GM21723 (cell line): ENCODE data around the gene TTLL3.
A peak's percentile ranks its signal among the peaks of the same experiment; 100 is the strongest.
"Not testable (repeated sequence)": the region's sequence is repeated elsewhere in the genome, so short reads cannot be mapped to it uniquely, and the experiment has no call there.

Source experiments
- ATAC-seq: cut with Tn5 transposase; IDR thresholded peaks from one replicate; pipeline ENCODE4 v1.9.1; 2021; ENCODE audit warnings: mild to moderate bottlenecking, moderate library complexity; ENCODE audit not compliant: unreplicated experiment

Gene TTLL3, protein sequence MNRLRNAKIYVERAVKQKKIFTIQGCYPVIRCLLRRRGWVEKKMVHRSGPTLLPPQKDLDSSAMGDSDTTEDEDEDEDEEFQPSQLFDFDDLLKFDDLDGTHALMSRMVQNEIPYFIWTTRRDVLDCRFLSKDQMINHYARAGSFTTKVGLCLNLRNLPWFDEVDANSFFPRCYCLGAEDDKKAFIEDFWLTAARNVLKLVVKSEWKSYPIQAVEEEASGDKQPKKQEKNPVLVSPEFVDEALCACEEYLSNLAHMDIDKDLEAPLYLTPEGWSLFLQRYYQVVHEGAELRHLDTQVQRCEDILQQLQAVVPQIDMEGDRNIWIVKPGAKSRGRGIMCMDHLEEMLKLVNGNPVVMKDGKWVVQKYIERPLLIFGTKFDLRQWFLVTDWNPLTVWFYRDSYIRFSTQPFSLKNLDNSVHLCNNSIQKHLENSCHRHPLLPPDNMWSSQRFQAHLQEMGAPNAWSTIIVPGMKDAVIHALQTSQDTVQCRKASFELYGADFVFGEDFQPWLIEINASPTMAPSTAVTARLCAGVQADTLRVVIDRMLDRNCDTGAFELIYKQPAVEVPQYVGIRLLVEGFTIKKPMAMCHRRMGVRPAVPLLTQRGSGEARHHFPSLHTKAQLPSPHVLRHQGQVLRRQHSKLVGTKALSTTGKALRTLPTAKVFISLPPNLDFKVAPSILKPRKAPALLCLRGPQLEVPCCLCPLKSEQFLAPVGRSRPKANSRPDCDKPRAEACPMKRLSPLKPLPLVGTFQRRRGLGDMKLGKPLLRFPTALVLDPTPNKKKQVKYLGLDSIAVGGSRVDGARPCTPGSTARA

GRCh38 chr3:9809615-9810432, at the start of gene TTLL3:
Gene TTLL3 (plus strand): TSS chr3:9810262. CDS start chr3:9810662, 400 bp downstream.
- ATAC-seq, result peak; percentile 54

DNA sequence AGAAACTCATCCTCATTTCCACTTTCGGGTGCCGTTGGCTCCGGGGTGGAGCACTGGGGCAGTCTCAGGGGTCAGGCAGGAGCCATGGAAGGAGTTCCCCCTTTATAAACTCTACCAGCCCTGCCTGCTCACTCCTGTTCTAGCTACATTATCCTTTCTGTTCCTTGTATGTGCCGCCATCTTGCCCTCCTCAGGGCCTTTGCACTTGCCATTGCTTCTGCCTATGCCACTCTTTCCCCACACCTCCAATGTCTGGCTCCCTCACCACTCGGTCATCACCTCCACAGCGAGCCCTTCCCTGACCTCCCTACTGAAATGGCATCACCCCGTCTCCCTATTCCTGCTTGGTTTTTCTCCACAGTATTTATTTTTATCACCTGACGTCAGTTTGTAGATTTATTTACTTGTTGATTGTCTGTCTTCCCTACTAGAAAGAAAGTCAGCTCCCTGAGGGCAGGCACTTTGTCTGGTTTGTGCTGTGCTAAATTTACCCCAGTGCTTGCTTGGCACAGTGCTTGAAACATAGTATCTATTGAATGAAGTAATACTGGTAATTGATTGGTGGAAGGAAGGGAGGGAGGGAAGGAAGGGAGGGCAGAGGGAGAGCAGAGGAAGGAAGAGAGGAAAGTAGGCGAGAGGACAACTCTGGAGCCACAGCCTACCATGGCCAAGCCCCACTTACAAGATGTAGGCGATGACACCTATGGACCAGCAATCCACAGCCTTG, 49.1 kb upstream of the TTLL3 start:
- ATAC-seq, result no peak

GRCh38 chr3:9761919-9762318, 48.1 kb upstream of the TTLL3 start:
- ATAC-seq, result no peak

DNA sequence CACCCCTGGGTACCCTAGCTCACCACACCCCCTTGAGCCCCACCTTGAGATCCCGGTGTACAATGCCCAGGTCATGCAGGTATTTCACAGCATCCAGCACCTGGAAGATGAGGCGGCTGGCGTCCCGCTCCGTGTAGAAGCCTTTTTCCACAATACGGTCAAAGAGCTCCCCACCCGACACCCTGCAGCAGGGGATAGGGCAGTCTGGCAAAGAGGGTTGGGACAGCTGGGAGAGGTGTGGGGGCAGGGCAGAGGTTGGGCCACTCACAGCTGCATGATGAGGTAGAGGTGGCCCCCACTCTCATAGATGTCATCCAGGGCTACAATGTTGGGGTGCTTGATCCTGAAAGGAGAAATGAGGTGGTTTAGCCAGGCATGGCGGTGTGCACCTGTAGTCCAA, 47.2 kb upstream of the TTLL3 start:
- ATAC-seq, result no peak

DNA sequence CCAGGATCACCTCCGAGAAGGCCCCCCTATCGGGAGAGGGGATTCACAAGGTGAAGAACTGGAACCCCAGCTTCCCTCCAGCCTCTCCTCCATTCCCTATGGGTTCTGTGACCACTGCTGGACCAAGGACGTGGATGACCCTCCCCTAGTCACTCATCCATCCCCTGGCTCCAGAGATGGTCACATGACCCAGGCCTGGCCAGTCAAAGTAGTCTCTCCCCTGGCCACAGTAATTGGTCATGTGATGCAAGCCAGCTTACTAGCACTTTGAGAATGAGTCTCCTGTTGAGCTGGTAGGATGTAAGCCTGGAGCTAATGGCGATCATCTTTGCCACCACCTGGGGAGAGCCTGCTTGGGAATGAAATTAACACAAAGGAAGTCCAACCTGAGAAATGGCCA, 44.2 kb upstream of the TTLL3 start:
- no peak for ATAC-seq

- no peak for ATAC-seq
These were observed 42.6 kb upstream of the TTLL3 start for GRCh38 chr3:9767418-9767817.

GRCh38 chr3:9768141-9768775, 41.8 kb upstream of the TTLL3 start:
- ATAC-seq, result no peak

DNA sequence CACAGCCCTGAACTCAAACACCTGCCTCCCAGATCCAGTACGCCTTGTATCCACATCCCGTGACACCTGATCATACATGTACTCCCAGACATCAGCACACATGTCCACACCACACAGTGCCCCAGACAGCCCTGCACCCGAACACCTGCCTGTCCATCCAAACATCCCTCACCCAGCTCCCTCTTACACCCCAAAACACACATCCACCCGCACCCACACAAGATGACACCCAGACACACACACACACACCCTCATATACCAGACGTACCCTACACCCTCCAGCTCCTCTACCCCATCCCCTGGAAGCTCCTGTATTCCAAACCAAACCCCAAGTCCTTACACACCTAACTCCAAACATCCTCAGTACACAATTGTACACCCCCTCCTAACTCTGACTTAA, 41.0 kb upstream of the TTLL3 start:
- no peak for ATAC-seq

DNA sequence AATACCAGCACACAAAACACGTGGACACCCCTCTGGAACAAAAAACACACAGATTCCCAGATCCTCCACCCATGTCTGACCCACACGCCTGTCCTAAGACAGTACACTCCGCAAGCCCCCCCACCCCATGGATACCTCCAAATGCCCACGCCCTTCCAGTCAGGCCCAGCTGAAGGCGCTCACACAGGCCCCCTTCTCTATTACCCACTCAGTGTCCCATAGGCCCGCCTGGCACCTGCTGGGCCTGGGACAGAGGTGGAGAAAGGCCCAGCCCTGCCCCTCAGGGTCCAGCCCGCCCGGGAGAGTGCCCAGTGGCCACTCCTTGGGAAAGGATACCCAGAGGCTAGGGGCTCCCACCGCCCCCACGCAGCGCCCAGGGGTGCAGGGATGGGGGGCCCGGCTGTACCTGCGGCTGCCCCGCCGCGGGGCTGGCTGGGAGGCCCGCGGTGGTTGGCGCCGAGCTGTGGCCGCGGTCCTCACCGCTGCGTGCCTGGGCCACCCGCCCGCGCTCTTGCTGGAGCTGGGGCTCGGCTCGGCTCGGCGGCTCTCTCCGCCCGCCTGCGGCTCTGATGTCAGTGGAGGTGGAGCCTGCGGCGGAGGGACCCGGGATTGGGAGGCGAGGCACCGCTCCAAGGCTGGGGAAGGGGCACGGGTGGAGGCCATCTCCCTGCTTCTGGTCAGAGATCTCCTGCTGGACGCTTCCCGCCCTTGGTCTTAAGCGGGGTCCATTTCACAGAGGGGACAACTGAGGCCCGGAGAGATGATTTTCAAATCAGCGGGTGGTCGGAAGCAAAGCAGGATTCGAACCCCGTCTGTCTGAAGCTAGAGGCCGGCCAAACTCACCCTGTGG, 40.4 kb upstream of the TTLL3 start, which contains the start of gene CAMK1:
Gene CAMK1 (minus strand): TSS at position 522 of the 850 bp plus-strand sequence. CDS start 2,198 bp downstream, outside the sequence.
- peak; percentile 91 for ATAC-seq

DNA sequence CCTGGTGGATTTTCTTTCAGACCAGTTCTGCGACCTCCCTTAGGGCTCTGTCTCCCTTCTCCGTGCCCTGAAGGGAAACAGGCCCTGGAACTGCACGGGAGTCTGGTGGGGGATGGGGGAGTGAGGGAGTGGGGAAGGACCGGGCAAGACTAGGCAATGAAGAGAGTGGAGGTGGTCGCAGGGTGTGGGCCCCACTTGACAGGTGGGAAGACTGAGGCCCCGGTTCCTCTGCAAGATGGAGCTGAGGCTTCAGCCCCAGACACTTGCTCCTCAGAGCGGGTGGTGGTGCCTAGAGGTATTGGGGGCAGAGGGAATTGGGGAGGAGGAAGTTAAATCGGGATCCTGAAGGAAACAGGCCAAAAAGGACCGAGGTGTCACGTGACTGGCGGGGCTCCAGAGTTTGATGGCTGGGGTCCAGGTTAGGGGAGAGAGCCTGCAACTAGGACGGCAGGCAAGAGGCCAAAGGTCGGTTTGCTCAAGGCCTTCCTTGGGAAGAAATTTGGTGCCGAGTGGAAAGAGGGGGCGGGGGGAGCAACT, 39.7 kb upstream of the TTLL3 start:
- ATAC-seq, result no peak

GRCh38 chr3:9771007-9771406, 39.1 kb upstream of the TTLL3 start:
- ATAC-seq, result not testable (repeated sequence)

DNA sequence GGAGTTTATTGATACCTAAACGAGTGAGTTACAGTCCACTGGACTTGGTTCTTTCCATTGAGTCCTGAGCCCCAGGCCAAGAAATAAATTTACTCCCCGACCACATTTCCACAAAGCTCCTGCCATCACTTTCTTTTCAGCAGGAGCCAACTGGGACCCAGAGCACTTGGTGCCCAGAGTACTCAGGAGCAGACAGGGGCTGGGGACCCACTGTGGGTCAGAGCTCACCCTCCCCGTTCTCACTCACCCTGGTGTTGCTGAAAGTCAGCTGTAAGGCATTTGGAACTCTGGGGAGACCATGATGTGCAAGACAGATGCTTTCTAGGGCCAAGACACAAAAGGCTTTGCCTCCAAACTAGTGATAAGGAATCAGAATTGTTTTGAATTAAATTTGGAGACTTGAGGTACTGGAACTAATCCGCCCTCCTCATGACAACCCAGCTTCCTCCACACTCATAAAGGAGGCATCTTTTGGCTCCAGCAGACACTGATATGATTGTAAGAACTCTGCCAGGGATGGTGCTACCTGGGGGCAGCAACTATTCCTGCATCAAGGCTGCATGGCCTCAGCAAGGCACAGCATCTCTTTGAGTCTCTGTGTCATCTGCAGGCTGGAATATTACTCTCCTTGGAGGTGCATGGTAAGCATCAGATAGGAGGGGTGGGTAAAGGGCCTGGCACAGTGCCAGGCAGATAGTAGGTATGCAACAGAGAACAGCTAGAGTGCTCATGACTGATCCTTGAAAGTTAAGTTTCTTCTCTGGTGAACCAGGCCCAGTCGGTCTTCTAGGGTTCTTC, 33.0 kb upstream of the TTLL3 start:
- ATAC-seq, result no peak

- no peak for ATAC-seq
These were observed 32.4 kb upstream of the TTLL3 start for GRCh38 chr3:9777694-9778021.

DNA sequence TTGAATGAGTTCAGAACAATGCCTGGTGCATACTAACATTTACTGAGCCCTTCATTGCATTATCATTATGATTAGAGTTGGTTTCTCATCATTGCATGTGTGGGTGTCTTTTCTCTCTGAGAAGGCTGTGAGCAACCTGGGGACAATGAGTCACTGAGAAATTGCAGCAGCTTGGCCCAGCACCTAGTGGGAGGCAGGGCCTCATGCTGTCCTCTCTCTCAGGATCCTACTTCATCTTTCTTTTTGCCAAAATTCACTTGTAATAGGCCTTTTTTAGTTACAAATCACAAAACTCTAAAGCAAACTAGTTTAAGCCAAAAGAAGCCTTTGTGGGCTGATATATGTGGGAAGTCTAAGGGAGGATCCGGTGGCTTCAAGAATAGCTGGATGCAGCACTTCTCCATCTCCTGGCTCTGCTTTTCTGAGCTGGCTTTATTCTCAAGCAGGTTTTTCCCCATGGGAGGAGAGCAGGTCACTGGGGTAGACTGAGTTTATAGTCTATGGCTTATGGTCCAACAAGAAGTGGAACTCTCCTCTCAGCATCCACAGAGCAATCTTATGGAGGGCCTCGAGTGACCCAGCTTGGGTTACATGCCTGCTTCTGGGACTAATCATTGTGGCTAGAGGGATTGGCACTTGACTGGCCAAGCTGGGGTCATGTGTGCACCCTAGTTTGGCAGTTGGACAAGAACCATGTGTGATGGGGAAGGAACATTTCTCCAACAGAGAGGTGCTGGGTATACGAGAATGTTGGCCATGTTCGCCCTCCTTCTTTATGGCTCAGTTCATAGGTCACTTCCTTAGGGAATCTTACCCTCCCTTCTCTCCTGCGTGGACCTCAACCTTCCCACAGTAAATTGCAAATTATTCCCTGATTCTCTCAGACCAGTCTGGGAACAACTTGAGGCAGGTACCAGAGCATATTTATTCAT, 31.7 kb upstream of the TTLL3 start:
- no peak for ATAC-seq

GRCh38 chr3:9779075-9779593, 30.9 kb upstream of the TTLL3 start:
- no peak for ATAC-seq

DNA sequence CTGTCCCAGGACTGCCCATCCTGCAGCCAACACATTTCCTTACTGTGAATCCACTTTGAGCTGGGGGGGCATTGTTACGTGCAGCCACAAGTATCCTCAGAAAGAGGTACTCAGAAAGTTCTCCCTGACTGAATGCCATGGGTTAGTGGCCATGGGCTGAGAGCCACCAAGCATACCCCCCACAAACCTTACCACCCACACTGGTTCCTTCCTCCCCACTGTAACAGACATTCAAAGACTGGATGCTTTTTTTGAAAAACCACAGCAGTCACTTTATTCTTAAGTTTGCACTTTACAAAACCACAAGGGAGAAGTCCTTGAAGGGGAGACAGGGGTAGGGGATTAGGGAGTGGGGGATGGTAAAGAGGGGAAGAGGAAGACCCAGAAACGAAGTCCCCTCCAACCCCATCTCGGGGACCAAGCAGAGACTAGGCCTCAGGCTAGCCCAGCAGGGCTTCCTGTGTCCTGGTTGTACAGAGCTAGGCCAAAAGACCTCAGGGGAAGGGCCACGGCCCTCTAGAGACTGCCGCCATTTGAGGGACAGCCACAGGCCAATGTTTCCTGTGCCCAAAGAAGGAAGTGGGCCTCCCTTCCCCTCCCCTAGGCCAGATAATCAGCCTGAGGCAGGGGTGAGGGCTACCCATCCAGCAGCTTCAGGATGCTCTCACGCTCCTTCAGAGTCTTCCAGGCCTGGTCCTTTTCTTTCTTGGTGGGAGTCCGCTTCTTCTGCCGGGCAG, 30.2 kb upstream of the TTLL3 start:
- ATAC-seq, result peak; percentile 60
